IPS DF 6.9 (cell line): ENCODE results near the gene NME4.

Source experiments
- DNase-seq: peaks from one replicate; pipeline ENCODE4 v3.0.0-alpha.2; 2013; ENCODE audit warnings: low read depth, low spot score
- H3K27ac ChIP-seq: one replicate; pipeline ENCODE4 v1.5.1; 2013; ENCODE audit warnings: low read length, control low read depth
- H3K27me3 ChIP-seq: 2 replicates; pipeline ENCODE4 v1.6.1; 2013; ENCODE audit warnings: mild to moderate bottlenecking, low read length; ENCODE audit not compliant: control insufficient read depth, insufficient read depth
- H3K36me3 ChIP-seq: 2 replicates; pipeline ENCODE4 v1.6.1; 2013; ENCODE audit warnings: low read length; ENCODE audit not compliant: control insufficient read depth, insufficient read depth
- H3K4me1 ChIP-seq: 2 replicates; pipeline ENCODE4 v1.6.1; 2013; ENCODE audit warnings: low read length; ENCODE audit not compliant: control insufficient read depth, insufficient read depth
- H3K4me3 ChIP-seq: 2 replicates; pipeline ENCODE4 v1.5.1; 2013; ENCODE audit warnings: mild to moderate bottlenecking, low read length
- H3K9me3 ChIP-seq: 2 replicates; pipeline ENCODE4 v1.6.1; 2013; ENCODE audit warnings: low read length, inconsistent platforms; ENCODE audit not compliant: control insufficient read depth, insufficient read depth
- WGBS: extraction: QIAGEN DNeasy Blood & Tissue Kit; methylation state at CpG from one replicate; pipeline ENCODE4 v1.1.7; 2013; ENCODE audit warnings: mixed read lengths, missing lambda C conversion rate; ENCODE audit not compliant: insufficient read length, insufficient coverage; 5-methylcytosine and 5-hydroxymethylcytosine counted together

Gene NME4

DNA sequence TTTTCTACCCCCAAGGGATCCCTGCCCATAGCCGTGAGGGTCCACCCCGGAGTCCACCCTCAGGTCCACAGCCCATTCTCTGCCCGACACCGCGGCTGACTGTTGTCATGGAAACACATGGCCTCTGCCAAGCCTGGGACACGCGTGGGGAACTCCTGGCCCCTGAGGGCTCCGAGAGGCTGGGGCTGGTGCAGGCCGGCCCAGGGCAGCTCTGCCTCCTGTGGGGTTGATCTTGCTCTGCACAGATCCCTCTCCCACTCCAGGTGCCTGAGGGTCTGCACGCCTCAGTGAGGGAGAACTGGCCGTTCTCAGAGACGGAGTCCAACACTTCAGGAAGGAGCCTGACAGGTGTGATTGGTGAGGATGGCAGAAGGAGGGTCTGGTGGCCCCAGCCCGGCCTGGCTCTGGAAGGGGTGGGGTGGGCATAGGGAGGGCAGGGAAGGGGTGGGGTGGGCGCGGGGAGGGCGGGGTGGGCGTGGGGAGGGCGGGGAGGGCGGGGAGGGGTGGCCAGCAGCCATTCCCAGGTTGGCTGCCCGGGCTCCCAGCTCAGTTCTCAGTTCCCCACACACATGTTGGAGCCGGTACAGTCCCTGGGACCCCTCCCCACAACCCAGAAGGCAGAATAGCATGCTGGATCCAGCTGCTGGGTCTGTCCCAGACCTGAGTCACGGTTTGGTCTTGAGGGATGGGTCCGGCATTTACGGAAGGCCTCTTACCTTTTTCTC is 33.1 kb upstream of the NME4 start:
- Histone ChIP-seq H3K4me1 (peaks cover 2% of the 10 kb centered on the region; the same call in 1 of the 2 replicates), H3K9me3 (no peaks in the 10 kb centered on the region), H3K4me3 (no peak overlapping the region), H3K27me3 (no peaks in the 10 kb centered on the region), H3K36me3 (peaks cover 20% of the 10 kb centered on the region), H3K27ac (no peak overlapping the region)
- no peak for DNase-seq
- WGBS, result no CpG with 5 or more reads among the region's 24 CpGs

DNA sequence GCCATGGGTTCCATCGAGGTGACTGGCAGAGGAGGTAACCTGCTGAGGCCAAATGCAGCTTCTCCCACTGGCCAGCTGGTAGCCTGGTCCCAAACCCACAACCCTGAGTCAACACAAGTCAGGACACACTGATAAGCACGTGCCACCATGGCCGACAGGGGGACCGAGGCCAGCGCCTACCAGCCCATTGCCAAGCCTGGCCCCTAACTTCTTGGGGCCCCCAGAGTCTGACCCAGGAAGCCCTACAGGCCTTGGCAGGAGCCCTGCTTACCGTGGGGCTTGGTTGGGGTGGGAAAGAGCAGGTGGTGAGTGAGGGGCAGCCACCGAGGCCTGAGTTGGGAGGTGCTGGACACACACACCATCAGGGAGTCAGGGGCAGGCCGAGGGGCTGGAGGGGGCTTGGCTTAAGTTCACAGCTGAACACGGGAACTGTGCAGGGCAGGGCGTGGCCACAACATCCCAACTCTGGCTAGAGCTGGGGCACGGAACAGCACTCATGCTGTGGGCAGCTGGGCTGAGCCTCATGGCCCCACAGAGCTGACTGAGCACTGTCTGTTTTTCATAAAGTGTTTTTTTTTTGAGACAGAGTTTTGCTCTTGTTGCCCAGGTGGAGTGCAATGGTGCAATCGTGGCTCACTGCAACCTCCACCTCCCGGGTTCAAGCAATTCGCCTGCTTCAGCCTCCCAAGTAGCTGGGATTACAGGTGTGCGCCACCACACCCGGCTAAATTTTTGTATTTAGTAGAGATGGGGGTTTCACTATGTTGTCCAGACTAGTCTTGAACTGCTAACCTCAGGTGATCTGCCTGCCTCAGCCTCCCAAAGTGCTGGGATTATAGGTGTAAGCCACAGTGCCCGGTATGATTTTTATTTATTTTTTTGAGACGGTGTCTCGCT is 32.2 kb upstream of the NME4 start:
- Histone ChIP-seq H3K4me1 (peaks cover 2% of the 10 kb centered on the region; the same call in 1 of the 2 replicates), H3K27me3 (no peaks in the 10 kb centered on the region), H3K36me3 (peaks cover 21% of the 10 kb centered on the region), H3K9me3 (no peaks in the 10 kb centered on the region), H3K27ac (no peak overlapping the region), H3K4me3 (no peak overlapping the region)
- no CpG with 5 or more reads among the region's 19 CpGs for WGBS
- DNase-seq, result no peak

DNA sequence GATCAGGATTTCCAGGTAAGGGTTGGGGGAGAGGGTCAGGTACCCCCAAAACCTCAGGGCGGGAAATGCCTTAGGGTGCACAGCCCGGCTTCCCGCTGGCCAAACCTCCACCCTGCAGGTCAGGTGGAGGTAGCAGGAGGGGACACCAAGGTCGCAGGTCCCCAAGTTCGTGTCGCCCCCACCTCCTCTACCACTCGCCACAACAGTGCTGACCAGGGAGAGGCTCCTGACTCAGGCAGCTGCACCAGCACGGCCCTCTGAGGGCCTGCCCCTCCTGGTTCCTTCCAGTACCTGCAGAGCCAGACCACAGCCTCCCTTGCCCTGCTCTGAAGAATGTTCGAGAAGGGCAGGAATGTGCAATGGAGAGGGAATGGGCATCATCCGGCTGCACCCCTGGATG is 30.5 kb upstream of the NME4 start:
- peaks cover 21% of the 10 kb centered on the region for H3K36me3 ChIP-seq
- no peaks in the 10 kb centered on the region for H3K9me3 ChIP-seq
- H3K4me3 ChIP-seq, result no peak overlapping the region
- H3K4me1 ChIP-seq, result peaks cover 2% of the 10 kb centered on the region; the same call in 1 of the 2 replicates
- no peaks in the 10 kb centered on the region for H3K27me3 ChIP-seq
- WGBS, result no CpG with 5 or more reads among the region's 10 CpGs
- no peak overlapping the region for H3K27ac ChIP-seq
- no peak for DNase-seq

DNA sequence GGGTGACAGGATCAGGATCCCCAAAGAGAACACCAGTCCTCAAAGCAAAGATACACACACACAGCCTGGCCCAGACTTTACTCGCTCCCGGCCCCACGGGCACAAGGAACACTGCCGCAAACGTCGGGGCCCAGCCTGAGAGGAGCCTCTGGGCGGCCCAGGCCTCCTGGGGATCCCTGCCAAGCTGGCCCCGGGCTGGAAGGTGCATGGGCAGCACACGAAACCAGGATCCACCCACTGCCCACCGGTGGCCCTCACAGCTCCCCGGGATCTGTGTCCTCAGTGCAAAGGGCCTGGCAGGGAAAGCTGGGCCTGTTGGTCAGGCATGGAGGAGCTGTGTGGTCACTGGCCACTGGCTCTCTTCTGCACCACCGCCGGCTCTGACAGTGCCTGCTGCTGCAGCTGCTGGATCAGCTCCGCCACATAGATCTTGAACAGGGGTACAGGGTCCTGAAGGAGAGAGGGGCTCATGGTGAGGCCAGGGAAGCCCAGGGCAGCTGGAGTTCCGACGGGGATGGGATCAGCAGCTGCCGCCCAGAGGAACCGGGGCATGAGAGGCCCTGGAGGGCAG is 29.6 kb upstream of the NME4 start:
- no peak for DNase-seq
- H3K27ac ChIP-seq, result no peak overlapping the region
- H3K27me3 ChIP-seq, result no peaks in the 10 kb centered on the region
- peaks cover 29% of the 10 kb centered on the region for H3K36me3 ChIP-seq
- H3K9me3 ChIP-seq, result no peaks in the 10 kb centered on the region
- WGBS, result no CpG with 5 or more reads among the region's 18 CpGs
- peaks cover 1% of the 10 kb centered on the region; the same call in 1 of the 2 replicates for H3K4me1 ChIP-seq
- H3K4me3 ChIP-seq, result no peak overlapping the region

DNA sequence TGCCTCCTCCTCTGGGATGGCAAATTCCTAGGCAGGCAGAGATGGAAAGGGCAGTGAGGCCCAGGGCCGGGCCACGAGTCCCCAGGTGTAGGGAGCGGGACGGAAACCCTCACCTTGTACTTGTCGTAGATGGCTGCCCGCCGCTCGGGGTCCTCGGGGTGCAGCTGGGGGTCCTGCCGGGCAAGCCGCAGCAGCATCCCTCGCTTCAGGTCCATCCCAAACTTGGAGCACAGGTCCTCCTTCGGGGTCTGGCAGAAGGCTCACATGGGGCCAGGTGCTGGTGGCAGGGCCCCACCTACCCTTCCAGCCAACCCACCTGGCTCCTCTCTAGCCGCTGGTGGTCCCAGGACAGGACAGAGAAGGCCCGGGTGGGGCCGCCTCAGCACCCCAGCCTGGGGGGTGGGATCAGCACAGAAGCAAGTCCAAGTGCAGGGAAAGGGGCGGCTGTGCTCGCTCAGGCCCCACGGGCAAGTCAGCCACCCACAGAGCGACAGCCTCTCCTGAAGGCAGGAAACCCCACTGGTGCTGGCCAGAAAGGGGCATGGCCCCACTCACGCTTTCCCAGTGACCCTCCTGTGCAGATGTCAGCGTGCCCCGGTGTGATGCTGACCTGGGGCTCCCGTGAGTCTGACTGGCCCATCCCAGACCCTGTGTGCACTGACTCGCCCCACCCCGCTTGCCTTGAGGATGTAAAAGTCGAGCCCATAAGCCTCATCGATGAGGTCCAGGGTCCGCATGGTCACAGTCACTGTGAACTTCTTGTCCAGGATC is 28.4 kb upstream of the NME4 start:
- Histone ChIP-seq H3K36me3 (peaks cover 32% of the 10 kb centered on the region), H3K27ac (no peak overlapping the region), H3K9me3 (no peaks in the 10 kb centered on the region), H3K27me3 (no peaks in the 10 kb centered on the region), H3K4me1 (no peaks in the 10 kb centered on the region; the same call in 1 of the 2 replicates), H3K4me3 (no peak overlapping the region)
- WGBS, result no CpG with 5 or more reads among the region's 29 CpGs
- DNase-seq, result no peak

DNA sequence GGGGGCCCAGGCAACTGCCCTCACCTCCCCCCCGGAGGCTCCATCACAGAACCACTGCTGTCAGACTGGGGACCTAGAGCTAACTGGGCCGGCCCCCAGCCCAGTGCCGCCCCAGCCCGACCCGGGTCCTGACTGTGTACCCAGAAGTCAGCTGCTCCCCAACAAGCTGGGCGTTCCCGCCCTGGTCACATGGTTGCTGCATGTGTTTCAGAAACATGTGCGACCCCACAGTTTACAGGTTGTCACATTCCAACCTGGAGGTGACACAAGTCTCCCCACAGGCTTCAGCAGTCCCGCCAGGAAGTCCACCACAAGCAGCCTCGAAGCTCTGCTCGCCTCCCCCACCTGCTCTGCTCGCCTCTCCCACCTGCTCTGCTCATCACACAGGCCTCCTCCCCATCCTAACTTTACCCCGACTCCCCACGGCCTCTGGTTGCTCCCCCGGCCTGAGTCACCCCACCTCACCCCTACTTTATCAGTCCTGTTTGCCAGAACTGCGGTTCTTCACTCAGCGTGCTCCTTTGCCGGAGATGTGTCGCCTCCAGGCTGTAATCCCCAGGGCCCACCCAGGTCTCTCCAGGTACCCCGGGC is 27.6 kb upstream of the NME4 start:
- DNase-seq, result no peak
- H3K4me3 ChIP-seq, result peak overlapping the region; percentile 34; the same call in 1 of the 2 replicates
- H3K4me1 ChIP-seq, result no peaks in the 10 kb centered on the region; the same call in 1 of the 2 replicates
- H3K27ac ChIP-seq, result no peak overlapping the region
- no CpG with 5 or more reads among the region's 20 CpGs for WGBS
- no peaks in the 10 kb centered on the region for H3K9me3 ChIP-seq
- H3K27me3 ChIP-seq, result no peaks in the 10 kb centered on the region
- peaks cover 40% of the 10 kb centered on the region for H3K36me3 ChIP-seq

DNA sequence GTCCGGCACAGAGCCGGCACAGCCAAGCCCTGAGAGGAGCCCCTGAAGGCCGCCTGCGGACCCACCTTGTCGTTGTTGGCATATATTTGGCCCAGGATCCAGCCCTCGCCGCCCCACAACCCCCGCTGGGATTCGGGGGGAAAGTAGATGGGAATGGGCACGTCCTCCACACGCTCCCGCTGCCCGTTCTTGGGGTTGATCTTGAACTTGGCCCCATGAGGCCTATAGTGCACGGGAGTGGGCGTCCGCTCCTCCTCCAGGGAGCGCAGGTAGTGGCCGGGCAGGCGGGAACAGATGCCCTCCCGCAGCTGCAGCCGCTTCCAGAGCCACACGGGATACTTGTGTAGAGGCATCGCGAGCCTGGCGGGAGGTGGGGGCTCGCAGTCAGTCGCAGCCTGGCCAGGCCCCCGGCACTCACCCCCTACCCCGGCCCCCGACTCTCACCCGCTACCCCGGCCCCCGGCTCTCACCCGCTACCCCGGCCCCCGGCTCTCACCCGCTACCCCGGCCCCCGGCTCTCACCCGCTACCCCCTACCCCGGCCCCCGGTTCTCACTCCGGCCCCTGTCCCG is 27.0 kb upstream of the NME4 start:
- no CpG with 5 or more reads among the region's 44 CpGs for WGBS
- Histone ChIP-seq H3K4me3 (peak overlapping the region; percentile 34; the same call in 1 of the 2 replicates), H3K27me3 (no peaks in the 10 kb centered on the region), H3K4me1 (no peaks in the 10 kb centered on the region; the same call in 1 of the 2 replicates), H3K9me3 (no peaks in the 10 kb centered on the region), H3K36me3 (peaks cover 46% of the 10 kb centered on the region), H3K27ac (no peak overlapping the region)
- DNase-seq, result no peak

DNA sequence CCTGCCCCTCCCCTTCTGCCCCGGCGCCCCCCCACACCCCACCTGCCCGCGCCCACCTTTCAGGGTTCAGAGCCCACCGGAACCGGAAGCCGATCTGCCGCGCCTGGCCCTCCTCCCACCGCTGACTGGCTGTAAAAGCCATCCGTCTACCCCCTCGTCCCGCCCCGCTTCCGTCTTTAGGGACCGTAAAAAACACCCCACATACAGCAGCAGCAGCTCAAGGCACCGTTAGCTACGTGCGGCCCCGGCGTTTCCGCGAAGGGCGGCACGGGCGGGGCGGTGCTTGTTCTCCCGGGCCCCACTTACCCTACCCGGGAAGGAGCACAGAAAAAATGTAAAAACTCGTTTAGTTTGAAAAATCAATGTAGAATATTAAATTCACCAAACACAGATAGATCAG is 26.6 kb upstream of the NME4 start, which contains the start of gene MRPL28:
Gene MRPL28 (minus strand): TSS at position 96 of the 400 bp plus-strand sequence. CDS start 320 bp downstream, outside the sequence.
- H3K27me3 ChIP-seq, result no peaks in the 10 kb centered on the region
- no peak within 1 kb of the TSS for H3K27ac ChIP-seq
- peak; percentile 84 for DNase-seq
- H3K9me3 ChIP-seq, result no peaks in the 10 kb centered on the region
- H3K4me3 ChIP-seq, result peak within 1 kb of the TSS; percentile 34; the same call in 1 of the 2 replicates
- no CpG with 5 or more reads among the region's 30 CpGs for WGBS
- H3K36me3 ChIP-seq, result peaks cover 49% of the 10 kb centered on the region
- H3K4me1 ChIP-seq, result no peaks in the 10 kb centered on the region; the same call in 1 of the 2 replicates

DNA sequence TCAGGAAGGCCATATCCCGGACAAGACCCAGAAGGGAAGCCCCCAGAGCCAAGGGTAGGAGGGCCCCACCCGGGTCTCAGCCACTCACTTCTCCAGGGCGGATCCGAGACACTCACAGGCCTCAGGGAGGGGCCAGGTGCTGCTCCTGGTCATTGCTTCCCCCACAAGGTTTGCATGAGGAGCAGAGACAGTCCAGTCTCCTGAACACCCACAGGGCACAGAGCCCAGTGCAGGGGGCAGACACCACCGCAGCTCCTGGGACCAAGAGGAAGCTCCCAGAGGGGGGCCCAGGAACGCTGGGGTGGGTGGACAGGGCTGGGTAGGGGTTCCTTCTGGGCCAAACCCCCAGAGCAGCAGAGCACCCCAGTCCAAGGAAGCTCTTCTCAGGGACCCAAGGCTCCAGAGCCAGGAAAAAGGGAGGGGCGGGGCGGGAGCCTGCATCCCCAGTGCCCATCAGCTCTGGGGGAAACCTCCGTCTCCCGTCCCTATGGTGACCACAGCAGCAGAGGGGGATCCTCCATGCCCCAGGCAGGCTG is 26.0 kb upstream of the NME4 start:
- Histone ChIP-seq H3K4me1 (no peaks in the 10 kb centered on the region; the same call in 1 of the 2 replicates), H3K9me3 (no peaks in the 10 kb centered on the region), H3K36me3 (peaks cover 53% of the 10 kb centered on the region), H3K4me3 (no peak overlapping the region), H3K27ac (no peak overlapping the region), H3K27me3 (no peaks in the 10 kb centered on the region)
- DNase-seq, result no peak
- no CpG with 5 or more reads among the region's 10 CpGs for WGBS
